Neural cell (in vitro differentiated cells): ENCODE data around the gene PRSS58. TPM values are rescaled to one million over a fixed set of nuclear protein-coding genes. Genes with fewer than 3 reads are reported as not detected.

Source experiments
- H2AFZ ChIP-seq: fragments of 200-600, 300-800 bp; sonication (generic), shearing (Covaris generic); 2 replicates; pipeline ENCODE4 v1.6.0; 2014; ENCODE audit warnings: low read depth, mild to moderate bottlenecking, antibody characterized with exemption, low read length, moderate library complexity
- H3F3A ChIP-seq: fragments of 200-600 bp; shearing (Covaris generic); 2 replicates; pipeline ENCODE4 v1.6.1; 2016; ENCODE audit warnings: mild to moderate bottlenecking, moderate library complexity, mixed read lengths, antibody characterized with exemption, low read length; ENCODE audit not compliant: insufficient read depth, poor library complexity, severe bottlenecking
- H3K27ac ChIP-seq: fragments of 200-600, 300-800 bp; sonication (generic), shearing (Covaris generic); 2 replicates; pipeline ENCODE4 v1.5.1; 2014; ENCODE audit warnings: mild to moderate bottlenecking, low read length, moderate library complexity
- H3K27me3 ChIP-seq: fragments of 300-800, 200-600 bp; sonication (generic), shearing (Covaris generic); 2 replicates; pipeline ENCODE4 v1.6.0; 2014; ENCODE audit warnings: mild to moderate bottlenecking, low read depth, low read length, moderate library complexity; ENCODE audit not compliant: insufficient read depth
- H3K36me3 ChIP-seq: fragments of 300-800, 200-600 bp; sonication (generic), shearing (Covaris generic); 2 replicates; pipeline ENCODE4 v1.5.1; 2014; ENCODE audit warnings: mild to moderate bottlenecking, antibody characterized with exemption, low read length, moderate library complexity; ENCODE audit not compliant: insufficient read depth
- H3K4me2 ChIP-seq: fragments of 300-800, 200-600 bp; sonication (generic), shearing (Covaris generic); 2 replicates; pipeline ENCODE4 v1.6.0; 2014; ENCODE audit warnings: mild to moderate bottlenecking, low read length
- H3K4me3 ChIP-seq: fragments of 300-800, 200-600 bp; sonication (generic), shearing (Covaris generic); 2 replicates; pipeline ENCODE4 v1.5.1; 2014; ENCODE audit warnings: mild to moderate bottlenecking, low read length, moderate library complexity
- H3K79me2 ChIP-seq: fragments of 200-600 bp; shearing (Covaris generic); replicated peaks from 2 replicates; pipeline ENCODE4 v1.6.0; 2014; ENCODE audit warnings: mild to moderate bottlenecking, low read length, moderate library complexity; ENCODE audit not compliant: insufficient read depth
- H3K9ac ChIP-seq: fragments of 300-800, 200-600 bp; sonication (generic), shearing (Covaris generic); 2 replicates; pipeline ENCODE4 v1.6.1; 2016; ENCODE audit warnings: mild to moderate bottlenecking, low read length, mixed read lengths
- H3K9me2 ChIP-seq: fragments of 200-600 bp; shearing (Covaris generic); 2 replicates; pipeline ENCODE4 v1.6.1; 2016; ENCODE audit warnings: mild to moderate bottlenecking, low read length, mixed read lengths; ENCODE audit not compliant: insufficient read depth
- H3K9me3 ChIP-seq: fragments of 200-600, 300-800 bp; sonication (generic), shearing (Covaris generic); 2 replicates; pipeline ENCODE4 v1.6.1; 2016; ENCODE audit warnings: mild to moderate bottlenecking, mixed run types, low read length, moderate library complexity, mixed read lengths
- H4K20me1 ChIP-seq: fragments of 200-600 bp; shearing (Covaris generic); 2 replicates; pipeline ENCODE4 v1.6.1; 2016; ENCODE audit warnings: mild to moderate bottlenecking, mixed run types; ENCODE audit not compliant: insufficient read depth
- EP300 ChIP-seq: fragments of 450-650 bp; conservative IDR thresholded peaks from 2 replicates; pipeline ENCODE4 v1.6.1; 2014; ENCODE audit warnings: antibody characterized with exemption, mild to moderate bottlenecking, moderate library complexity; ENCODE audit not compliant: poor library complexity, severe bottlenecking
- EZH2 ChIP-seq: fragments of 200-600, 300-800 bp; shearing (Covaris generic), sonication (generic); IDR thresholded peaks from 2 replicates; pipeline ENCODE4 v1.6.1; 2014; ENCODE audit warnings: antibody characterized with exemption, low read length, borderline replicate concordance, mild to moderate bottlenecking; ENCODE audit not compliant: insufficient read depth, poor library complexity, severe bottlenecking
- MXI1 ChIP-seq: fragments of 450-650 bp; conservative IDR thresholded peaks from 2 replicates; pipeline ENCODE4 v1.6.1; 2014; ENCODE audit warnings: antibody characterized with exemption, mild to moderate bottlenecking; ENCODE audit not compliant: poor library complexity, severe bottlenecking
- POLR2AphosphoS5 ChIP-seq: IDR thresholded peaks from 2 replicates; pipeline ENCODE4 v1.6.1; 2012
- RAD21 ChIP-seq: fragments of 450-650 bp; conservative IDR thresholded peaks from 2 replicates; pipeline ENCODE4 v1.6.1; 2014; ENCODE audit warnings: antibody characterized with exemption, mild to moderate bottlenecking, moderate library complexity
- REST ChIP-seq: IDR thresholded peaks from 2 replicates; pipeline ENCODE4 v1.6.1; 2012; ENCODE audit warnings: borderline replicate concordance
- SMC3 ChIP-seq: fragments of 450-650 bp; conservative IDR thresholded peaks from 2 replicates; pipeline ENCODE4 v1.6.1; 2014; ENCODE audit warnings: antibody characterized with exemption, mild to moderate bottlenecking, moderate library complexity; ENCODE audit not compliant: poor library complexity
- TAF1 ChIP-seq: IDR thresholded peaks from 2 replicates; pipeline ENCODE4 v1.6.1; 2012; ENCODE audit warnings: low read depth
- polyA plus RNA-seq: library from polyadenylated mRNA; depleted of rRNA; stranded (reverse); fragments of >200 nt; gene quantifications from 2 replicates; pipeline ENCODE4 v1.2.3, GENCODE V29; 2014
- TF ChIP-seq, protein P1 (sequence below): fragments of 450-650 bp; IDR thresholded peaks from 2 replicates; pipeline ENCODE4 v1.5.1; 2014; ENCODE audit warnings: antibody characterized with exemption, mild to moderate bottlenecking, moderate library complexity; ENCODE audit not compliant: poor library complexity, severe bottlenecking

The PRSS58 gene
- polyA plus RNA-seq, 1 donor from 2014 or later, result not detected

- no peak for TF ChIP-seq TAF1
- Histone ChIP-seq H3K36me3 (no peaks in the 10 kb centered on the region), H4K20me1 (no peaks in the 10 kb centered on the region), H3K9me3 (peaks cover 6% of the 10 kb centered on the region), H3K4me2 (no peak overlapping the region), H3K9ac (no peak overlapping the region), H3K27ac (no peak overlapping the region), H3K79me2 (no peaks in the 10 kb centered on the region), H3K4me3 (no peak overlapping the region), H3F3A (no peaks in the 10 kb centered on the region), H3K27me3 (no peaks in the 10 kb centered on the region), H2AFZ (no peak overlapping the region), H3K9me2 (no peaks in the 10 kb centered on the region)
Measured at GRCh38 chr7:142279601-142280000, 21.7 kb upstream of the PRSS58 start.

GRCh38 chr7:142275028-142275427, 17.2 kb upstream of the PRSS58 start:
- no peaks in the 10 kb centered on the region for H3K36me3 ChIP-seq
- H2AFZ ChIP-seq, result no peak overlapping the region
- no peak overlapping the region for H3K4me3 ChIP-seq
- no peaks in the 10 kb centered on the region for H3K27me3 ChIP-seq
- no peak overlapping the region for H3K27ac ChIP-seq
- H3K9ac ChIP-seq, result no peak overlapping the region
- H3F3A ChIP-seq, result no peaks in the 10 kb centered on the region
- H3K79me2 ChIP-seq, result no peaks in the 10 kb centered on the region
- H4K20me1 ChIP-seq, result no peaks in the 10 kb centered on the region
- H3K4me2 ChIP-seq, result no peak overlapping the region
- peaks cover 8% of the 10 kb centered on the region for H3K9me3 ChIP-seq
- H3K9me2 ChIP-seq, result no peaks in the 10 kb centered on the region
- TF ChIP-seq MXI1, result no peak
- TF ChIP-seq EZH2, result no peak
- no peak for TF ChIP-seq EP300
- TF ChIP-seq, protein P1, sequence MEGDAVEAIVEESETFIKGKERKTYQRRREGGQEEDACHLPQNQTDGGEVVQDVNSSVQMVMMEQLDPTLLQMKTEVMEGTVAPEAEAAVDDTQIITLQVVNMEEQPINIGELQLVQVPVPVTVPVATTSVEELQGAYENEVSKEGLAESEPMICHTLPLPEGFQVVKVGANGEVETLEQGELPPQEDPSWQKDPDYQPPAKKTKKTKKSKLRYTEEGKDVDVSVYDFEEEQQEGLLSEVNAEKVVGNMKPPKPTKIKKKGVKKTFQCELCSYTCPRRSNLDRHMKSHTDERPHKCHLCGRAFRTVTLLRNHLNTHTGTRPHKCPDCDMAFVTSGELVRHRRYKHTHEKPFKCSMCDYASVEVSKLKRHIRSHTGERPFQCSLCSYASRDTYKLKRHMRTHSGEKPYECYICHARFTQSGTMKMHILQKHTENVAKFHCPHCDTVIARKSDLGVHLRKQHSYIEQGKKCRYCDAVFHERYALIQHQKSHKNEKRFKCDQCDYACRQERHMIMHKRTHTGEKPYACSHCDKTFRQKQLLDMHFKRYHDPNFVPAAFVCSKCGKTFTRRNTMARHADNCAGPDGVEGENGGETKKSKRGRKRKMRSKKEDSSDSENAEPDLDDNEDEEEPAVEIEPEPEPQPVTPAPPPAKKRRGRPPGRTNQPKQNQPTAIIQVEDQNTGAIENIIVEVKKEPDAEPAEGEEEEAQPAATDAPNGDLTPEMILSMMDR, result no peak
- TF ChIP-seq REST, result no peak
- no peak for TF ChIP-seq TAF1
- no peak for TF ChIP-seq POLR2AphosphoS5
- no peak for TF ChIP-seq SMC3
- TF ChIP-seq RAD21, result no peak

- Histone ChIP-seq H4K20me1 (no peaks in the 10 kb centered on the region), H3K9me2 (no peaks in the 10 kb centered on the region), H2AFZ (no peak overlapping the region), H3K27me3 (no peaks in the 10 kb centered on the region), H3K79me2 (no peaks in the 10 kb centered on the region), H3K36me3 (no peaks in the 10 kb centered on the region), H3K4me2 (no peak overlapping the region), H3F3A (no peaks in the 10 kb centered on the region), H3K9me3 (peaks cover 8% of the 10 kb centered on the region), H3K4me3 (no peak overlapping the region), H3K27ac (no peak overlapping the region), H3K9ac (no peak overlapping the region)
- TF ChIP-seq RAD21 (no peak), POLR2AphosphoS5 (no peak), EZH2 (no peak), REST (no peak), MXI1 (no peak), EP300 (no peak), TAF1 (no peak), SMC3 (no peak)
- TF ChIP-seq, protein P1, result no peak
Measured at GRCh38 chr7:142272841-142273240, 15.0 kb upstream of the PRSS58 start.
